Trophoblast cell (in vitro differentiated cells and primary cell): Measurements from ENCODE around the gene HOXA4.

ENCODE experiments used
- DNase-seq, 2 donors: peaks; one replicate each; pipeline ENCODE4 v3.0.0-alpha.2; 2016
- H2AFZ ChIP-seq: 2 replicates; pipeline ENCODE4 v1.6.1; 2013; ENCODE audit warnings: low read length, moderate library complexity, mild to moderate bottlenecking; ENCODE audit not compliant: insufficient read depth, poor library complexity
- H2AK5ac ChIP-seq: 2 replicates; pipeline ENCODE4 v1.6.1; 2013; ENCODE audit warnings: mild to moderate bottlenecking, low read length
- H2BK120ac ChIP-seq: 2 replicates; pipeline ENCODE4 v1.6.1; 2013; ENCODE audit warnings: low read length, mild to moderate bottlenecking, moderate library complexity; ENCODE audit not compliant: insufficient read depth, poor library complexity
- H2BK12ac ChIP-seq: 2 replicates; pipeline ENCODE4 v1.6.1; 2013; ENCODE audit warnings: mild to moderate bottlenecking, low read length, moderate library complexity
- H2BK5ac ChIP-seq: 2 replicates; pipeline ENCODE4 v1.6.1; 2013; ENCODE audit warnings: low read length, low read depth, moderate library complexity, mild to moderate bottlenecking; ENCODE audit not compliant: poor library complexity
- H3K14ac ChIP-seq: 2 replicates; pipeline ENCODE4 v1.6.1; 2013; ENCODE audit warnings: mild to moderate bottlenecking, low read length
- H3K18ac ChIP-seq: 2 replicates; pipeline ENCODE4 v1.6.1; 2013; ENCODE audit warnings: mild to moderate bottlenecking, low read length
- H3K23ac ChIP-seq: 2 replicates; pipeline ENCODE4 v1.6.1; 2013; ENCODE audit warnings: low read length
- H3K27ac ChIP-seq: 2 replicates; pipeline ENCODE4 v1.5.1; 2013; ENCODE audit warnings: low read depth, mild to moderate bottlenecking, inconsistent platforms, low read length, moderate library complexity
- H3K27me3 ChIP-seq: 2 replicates; pipeline ENCODE4 v1.6.1; 2013; ENCODE audit warnings: inconsistent platforms, mild to moderate bottlenecking, low read length, moderate library complexity; ENCODE audit not compliant: insufficient read depth
- H3K36me3 ChIP-seq, 2 experiments: 1 replicate in 1 of 2; 2 replicates in 1 of 2; pipeline ENCODE4 v1.6.1; 2013; ENCODE audit warnings: low read length in 2 of 2, mild to moderate bottlenecking in 2 of 2, moderate library complexity in 1 of 2; ENCODE audit not compliant: insufficient read depth in 2 of 2, control insufficient read depth in 1 of 2
- H3K4ac ChIP-seq: 2 replicates; pipeline ENCODE4 v1.6.1; 2013; ENCODE audit warnings: low read depth, mild to moderate bottlenecking, low read length, moderate library complexity
- H3K4me1 ChIP-seq, 2 experiments: 1 replicate in 1 of 2; 2 replicates in 1 of 2; pipeline ENCODE4 v1.6.1; 2013; ENCODE audit warnings: low read length in 2 of 2, mild to moderate bottlenecking in 2 of 2, moderate library complexity in 1 of 2; ENCODE audit not compliant: insufficient read depth in 2 of 2, control insufficient read depth in 1 of 2
- H3K4me2 ChIP-seq: 2 replicates; pipeline ENCODE4 v1.6.1; 2013; ENCODE audit warnings: inconsistent platforms, mild to moderate bottlenecking, low read length, moderate library complexity
- H3K4me3 ChIP-seq: 2 replicates; pipeline ENCODE4 v1.5.1; 2013; ENCODE audit warnings: mild to moderate bottlenecking, low read depth, low read length, inconsistent platforms
- H3K79me1 ChIP-seq: one replicate; pipeline ENCODE4 v1.6.1; 2013; ENCODE audit warnings: low read length
- H3K79me2 ChIP-seq: 2 replicates; pipeline ENCODE4 v1.6.1; 2013; ENCODE audit warnings: low read length, mild to moderate bottlenecking; ENCODE audit not compliant: control insufficient read depth, insufficient read depth, poor library complexity
- H3K9ac ChIP-seq: 2 replicates; pipeline ENCODE4 v1.6.1; 2013; ENCODE audit warnings: mild to moderate bottlenecking, low read length
- H3K9me3 ChIP-seq: 2 replicates; pipeline ENCODE4 v1.6.1; 2013; ENCODE audit warnings: low read depth, mild to moderate bottlenecking, control low read depth, inconsistent platforms, low read length; ENCODE audit not compliant: insufficient read depth
- H4K12ac ChIP-seq: 2 replicates; pipeline ENCODE4 v1.6.1; 2013; ENCODE audit warnings: low read depth, mild to moderate bottlenecking, low read length, moderate library complexity
- H4K8ac ChIP-seq: 2 replicates; pipeline ENCODE4 v1.6.1; 2013; ENCODE audit warnings: low read depth, mild to moderate bottlenecking, low read length, moderate library complexity
- H4K91ac ChIP-seq: one replicate; pipeline ENCODE4 v1.6.1; 2013; ENCODE audit warnings: low read depth, mild to moderate bottlenecking, low read length, moderate library complexity
- WGBS: extraction: QIAGEN DNeasy Blood & Tissue Kit; methylation state at CpG from one replicate; pipeline ENCODE4 v1.1.7; 2013; ENCODE audit warnings: missing lambda C conversion rate; ENCODE audit not compliant: insufficient read length, insufficient coverage; ENCODE audit errors: extremely low coverage; 5-methylcytosine and 5-hydroxymethylcytosine counted together

HOXA4 gene

DNA sequence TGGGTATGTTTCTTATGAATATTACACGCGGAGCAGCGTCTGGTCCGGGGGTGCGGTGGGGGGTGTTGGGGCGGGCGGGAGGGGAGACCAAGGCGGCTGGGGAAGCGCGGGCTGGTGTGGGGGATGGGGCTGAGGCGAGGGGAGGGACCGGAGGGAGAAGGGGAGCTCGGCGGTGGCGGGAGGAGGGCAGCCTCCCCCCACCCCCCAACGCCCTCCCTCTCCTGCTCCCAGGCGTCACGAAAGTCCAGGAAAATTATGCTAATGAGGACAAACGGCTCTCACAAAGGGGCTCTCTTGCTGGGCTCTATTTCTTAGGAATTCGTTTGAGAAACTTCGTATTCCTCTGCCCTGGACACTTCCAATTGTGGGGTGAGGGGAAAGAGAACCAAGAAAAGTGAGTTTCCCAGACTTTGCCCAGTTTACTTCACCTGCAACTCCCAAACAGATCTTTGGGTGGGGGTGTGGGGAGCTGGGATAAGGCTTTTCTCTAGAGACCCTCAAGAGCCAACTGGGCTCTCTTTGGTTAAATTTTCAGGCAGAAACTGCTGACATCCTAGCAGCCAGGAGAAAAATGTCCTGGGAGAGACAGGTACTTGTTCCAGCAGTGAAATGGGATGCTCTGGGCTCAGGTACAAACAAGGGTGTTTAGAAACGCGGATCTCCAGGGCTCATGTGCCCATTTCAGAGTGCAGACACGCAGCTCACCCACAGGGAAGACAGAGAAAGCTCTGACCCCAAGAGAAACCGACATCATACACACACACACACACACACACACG lies 16.4 kb downstream of the HOXA4 start:
- Histone ChIP-seq H2AFZ (no peak overlapping the region), H3K4me2 (no peak overlapping the region), H2BK120ac (no peak overlapping the region), H3K9me3 (peaks cover 8% of the 10 kb centered on the region), H2BK12ac (no peak overlapping the region), H3K4me3 (no peak overlapping the region), H2BK5ac (no peak overlapping the region), H3K36me3 (no peaks in the 10 kb centered on the region), H3K18ac (no peak overlapping the region), H4K12ac (no peak overlapping the region), H3K27ac (no peak overlapping the region), H3K4ac (no peak overlapping the region), H4K8ac (no peak overlapping the region), H3K23ac (no peak overlapping the region), H3K4me1 (peaks cover 2 to 4% of the 10 kb centered on the region in 2 experiments), H4K91ac (no peak overlapping the region), H3K14ac (no peak overlapping the region), H3K79me1 (no peaks in the 10 kb centered on the region), H2AK5ac (no peak overlapping the region), H3K27me3 (peaks cover 80% of the 10 kb centered on the region), H3K79me2 (no peaks in the 10 kb centered on the region), H3K9ac (no peak overlapping the region)
- DNase-seq, result no peak
- no CpG with 5 or more reads among the region's 26 CpGs for WGBS

DNA sequence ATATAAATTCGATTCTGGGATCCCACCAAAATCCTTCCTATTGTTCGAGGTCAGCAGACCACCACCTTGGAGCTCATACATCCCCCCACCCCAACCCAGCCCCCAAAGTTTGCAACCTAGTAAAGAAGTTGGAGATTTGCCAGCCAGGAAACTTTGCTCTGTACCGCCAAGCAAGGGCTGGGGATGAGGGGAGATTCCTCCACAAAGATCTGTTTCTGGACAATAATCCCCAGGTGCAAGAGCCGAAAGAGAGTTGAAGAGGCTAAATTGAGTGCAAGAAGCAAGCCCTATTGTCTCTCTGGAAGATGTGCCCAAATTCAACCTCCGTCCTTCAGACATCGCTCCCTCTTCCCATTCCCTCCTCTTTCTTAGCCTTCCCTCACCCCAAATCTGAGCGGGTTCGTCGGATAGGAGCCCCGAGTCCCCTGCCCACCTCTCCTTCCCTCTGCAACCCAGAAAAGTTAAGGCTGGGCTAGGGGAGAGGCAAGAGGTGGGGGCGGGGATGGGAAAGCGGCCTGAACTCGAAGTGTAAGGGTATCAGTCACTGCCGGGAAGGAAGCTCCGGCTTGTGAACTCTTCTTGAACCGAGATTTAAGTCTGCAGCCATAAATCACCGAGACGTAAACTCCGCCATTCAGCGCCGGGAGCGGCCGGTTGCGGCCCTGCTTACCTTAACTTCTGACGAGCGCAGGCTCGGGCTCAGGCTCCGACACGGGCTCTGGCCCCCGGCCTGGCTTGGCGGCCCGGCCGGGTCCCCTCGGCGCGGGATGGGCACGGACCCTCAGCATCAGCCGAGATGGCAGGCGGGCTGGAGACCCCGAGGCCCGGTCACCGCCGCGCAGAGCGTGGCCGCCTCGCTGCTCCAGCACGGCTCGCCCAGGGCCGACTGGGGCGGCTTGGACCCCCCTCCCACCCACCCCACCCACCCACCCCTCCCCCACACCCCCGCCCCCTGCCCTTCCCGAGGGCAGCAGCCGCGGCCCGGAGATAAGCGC lies 17.3 kb downstream of the HOXA4 start:
- no peak overlapping the region for H4K8ac ChIP-seq
- no peaks in the 10 kb centered on the region for H3K79me1 ChIP-seq
- H3K9me3 ChIP-seq, result peaks cover 9% of the 10 kb centered on the region
- H3K14ac ChIP-seq, result no peak overlapping the region
- H3K9ac ChIP-seq, result no peak overlapping the region
- H2BK5ac ChIP-seq, result no peak overlapping the region
- no peak overlapping the region for H3K27ac ChIP-seq
- no peaks in the 10 kb centered on the region for H3K36me3 ChIP-seq
- no peak overlapping the region for H2AFZ ChIP-seq
- H3K4ac ChIP-seq, result no peak overlapping the region
- whole genome bisulfite sequencing, result no CpG with 5 or more reads among the region's 57 CpGs
- H2BK12ac ChIP-seq, result no peak overlapping the region
- no peak overlapping the region for H4K91ac ChIP-seq
- no peak for DNase-seq
- no peak overlapping the region for H3K4me3 ChIP-seq
- H2BK120ac ChIP-seq, result no peak overlapping the region
- H2AK5ac ChIP-seq, result no peak overlapping the region
- no peak overlapping the region for H3K23ac ChIP-seq
- H3K79me2 ChIP-seq, result no peaks in the 10 kb centered on the region
- H3K4me2 ChIP-seq, result peak overlapping the region; percentile 13
- peaks cover 2 to 7% of the 10 kb centered on the region in 2 experiments for H3K4me1 ChIP-seq
- H3K18ac ChIP-seq, result no peak overlapping the region
- no peak overlapping the region for H4K12ac ChIP-seq
- H3K27me3 ChIP-seq, result peaks cover 83% of the 10 kb centered on the region

DNA sequence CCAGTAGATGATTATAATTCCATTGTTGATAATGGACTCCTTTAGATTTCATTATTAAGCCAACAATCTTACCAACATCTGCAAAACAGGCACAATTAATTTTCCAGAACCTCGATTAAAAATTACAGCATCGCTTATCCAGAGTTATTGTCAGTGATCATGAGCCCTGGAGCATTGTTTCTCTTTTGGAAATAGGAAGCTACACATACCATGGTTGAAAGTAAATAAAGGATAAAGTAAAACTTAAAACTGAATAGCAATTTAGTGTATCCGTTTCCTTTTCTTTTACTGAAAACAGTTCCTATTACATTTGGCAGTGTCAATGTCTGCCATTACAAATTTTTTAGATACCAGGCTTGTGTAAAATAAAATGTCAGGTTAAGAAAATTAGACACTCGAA lies 18.2 kb downstream of the HOXA4 start:
- no peak overlapping the region for H3K9ac ChIP-seq
- no peak for DNase-seq
- peaks cover 2 to 7% of the 10 kb centered on the region in 2 experiments for H3K4me1 ChIP-seq
- no peak overlapping the region for H3K27ac ChIP-seq
- no peak overlapping the region for H3K23ac ChIP-seq
- H4K12ac ChIP-seq, result no peak overlapping the region
- H3K79me2 ChIP-seq, result no peaks in the 10 kb centered on the region
- no peak overlapping the region for H2AK5ac ChIP-seq
- no peak overlapping the region for H4K8ac ChIP-seq
- no peak overlapping the region for H2AFZ ChIP-seq
- H4K91ac ChIP-seq, result no peak overlapping the region
- H3K79me1 ChIP-seq, result no peaks in the 10 kb centered on the region
- H3K9me3 ChIP-seq, result peaks cover 13% of the 10 kb centered on the region
- H3K36me3 ChIP-seq, result no peaks in the 10 kb centered on the region
- H3K14ac ChIP-seq, result no peak overlapping the region
- peaks cover 83% of the 10 kb centered on the region for H3K27me3 ChIP-seq
- no peak overlapping the region for H3K4me3 ChIP-seq
- no peak overlapping the region for H2BK5ac ChIP-seq
- H2BK12ac ChIP-seq, result no peak overlapping the region
- WGBS, result no CpG with 5 or more reads among the region's 4 CpGs
- no peak overlapping the region for H2BK120ac ChIP-seq
- no peak overlapping the region for H3K18ac ChIP-seq
- H3K4me2 ChIP-seq, result no peak overlapping the region
- no peak overlapping the region for H3K4ac ChIP-seq

DNA sequence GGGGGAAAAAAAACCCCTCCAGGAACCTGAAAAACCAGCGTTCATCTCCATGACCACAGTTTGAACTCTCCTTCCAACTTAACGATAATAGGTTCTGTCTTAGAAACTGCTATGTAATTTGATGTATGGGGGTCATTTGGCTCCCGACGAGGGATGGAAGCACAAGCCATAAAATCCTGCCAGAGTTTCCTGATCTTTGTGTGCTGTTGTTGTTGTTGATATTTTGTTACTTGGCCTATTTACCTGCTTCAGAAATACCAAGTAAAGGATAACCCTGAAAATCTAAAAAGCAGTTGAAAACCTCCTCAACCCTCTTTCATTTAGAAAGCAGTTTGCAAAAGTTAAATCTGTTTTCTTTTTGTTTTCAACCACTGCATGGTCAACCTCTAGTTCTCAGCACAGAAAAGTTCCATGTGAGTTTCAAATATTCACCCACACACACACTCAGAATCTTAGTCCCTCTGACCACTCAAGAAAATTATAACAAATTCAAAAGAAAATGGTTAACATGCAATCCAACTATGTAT lies 18.7 kb downstream of the HOXA4 start:
- Histone ChIP-seq H3K27me3 (peaks cover 77% of the 10 kb centered on the region), H4K12ac (no peak overlapping the region), H3K4me3 (no peak overlapping the region), H3K9me3 (peaks cover 13% of the 10 kb centered on the region), H3K79me1 (no peaks in the 10 kb centered on the region), H3K4me2 (no peak overlapping the region), H3K4ac (no peak overlapping the region), H3K23ac (no peak overlapping the region), H3K27ac (no peak overlapping the region), H3K4me1 (peaks cover 2 to 7% of the 10 kb centered on the region in 2 experiments), H4K91ac (no peak overlapping the region), H2BK5ac (no peak overlapping the region), H3K14ac (no peak overlapping the region), H3K79me2 (no peaks in the 10 kb centered on the region), H2BK12ac (no peak overlapping the region), H2AK5ac (no peak overlapping the region), H3K18ac (no peak overlapping the region), H2AFZ (no peak overlapping the region), H3K9ac (no peak overlapping the region), H2BK120ac (no peak overlapping the region), H3K36me3 (no peaks in the 10 kb centered on the region), H4K8ac (no peak overlapping the region)
- WGBS, result no CpG with 5 or more reads among the region's 4 CpGs
- no peak for DNase-seq
